NCI-H345 treated with DMSO at 0.1 percent for 48 hours (cell line): ENCODE data around the gene OR1A2.
"Not testable (repeated sequence)": the region's sequence is repeated elsewhere in the genome, so short reads cannot be mapped to it uniquely, and the experiment has no call there.

Experiments used
- DNase-seq: peaks from one replicate; lab custom pipeline; 2025; ENCODE audit not compliant: unreplicated experiment; lab: John Stamatoyannopoulos, UW

Gene OR1A2

GRCh38 chr17:3197219-3197618 is at the start of gene OR1A2:
Gene OR1A2 (plus strand): TSS chr17:3197519. CDS start chr17:3197519, 0 bp downstream.
- DNase-seq, result no peak

- no peak for DNase-seq
Observed at GRCh38 chr17:3157218-3157617, 40.1 kb upstream of the OR1A2 start.

GRCh38 chr17:3167574-3167973 is 29.7 kb upstream of the OR1A2 start:
- DNase-seq, result no peak

GRCh38 chr17:3189961-3190360 is 7.4 kb upstream of the OR1A2 start:
- no peak for DNase-seq

- no peak for DNase-seq
Observed at GRCh38 chr17:3207367-3207766, 10.0 kb downstream of the OR1A2 start, which contains the start of gene OR1A1. Gene OR1A1 (plus strand): TSS chr17:3207667. CDS start chr17:3215621, 7,954 bp downstream.

GRCh38 chr17:3208484-3208883 is 11.2 kb downstream of the OR1A2 start:
- no peak for DNase-seq

GRCh38 chr17:3213001-3213400 is 15.7 kb downstream of the OR1A2 start:
- no peak for DNase-seq

- no peak for DNase-seq
Observed at GRCh38 chr17:3213587-3213986, 16.3 kb downstream of the OR1A2 start.

GRCh38 chr17:3219978-3220377 is 22.7 kb downstream of the OR1A2 start:
- not testable (repeated sequence) for DNase-seq

- DNase-seq, result no peak
Observed at GRCh38 chr17:3221850-3222249, 24.5 kb downstream of the OR1A2 start.

- no peak for DNase-seq
Observed at GRCh38 chr17:3222505-3222904, 25.2 kb downstream of the OR1A2 start.

- DNase-seq, result not testable (repeated sequence)
Observed at GRCh38 chr17:3224721-3225352, 27.5 kb downstream of the OR1A2 start.

- DNase-seq, result not testable (repeated sequence)
Observed at GRCh38 chr17:3232300-3232699, 35.0 kb downstream of the OR1A2 start.

GRCh38 chr17:3238685-3239084 is 41.4 kb downstream of the OR1A2 start:
- not testable (repeated sequence) for DNase-seq

- not testable (repeated sequence) for DNase-seq
Observed at GRCh38 chr17:3241044-3241443, 43.7 kb downstream of the OR1A2 start.

GRCh38 chr17:3244841-3245240 is 47.5 kb downstream of the OR1A2 start:
- DNase-seq, result not testable (repeated sequence)
